HG02938 (cell line): ENCODE measurements around the gene TRPM3.

ENCODE experiments used
- ATAC-seq: cut with Tn5 transposase; IDR thresholded peaks from one replicate; pipeline ENCODE4 v1.9.1; 2021; ENCODE audit warnings: mild to moderate bottlenecking, moderate library complexity; ENCODE audit not compliant: unreplicated experiment

The TRPM3 gene

GRCh38 chr9:70590315-70590677 lies 531.1 kb downstream of the TRPM3 start:
- no peak for ATAC-seq

GRCh38 chr9:70589571-70590314 lies 531.7 kb downstream of the TRPM3 start:
- ATAC-seq: no peak

GRCh38 chr9:70588999-70589398 lies 532.4 kb downstream of the TRPM3 start:
- no peak for ATAC-seq

- ATAC-seq: no peak
Observed at GRCh38 chr9:70588381-70588780, 533.0 kb downstream of the TRPM3 start.

- no peak for ATAC-seq
Observed at GRCh38 chr9:70587201-70587600, 534.2 kb downstream of the TRPM3 start.

GRCh38 chr9:70586476-70586875 lies 534.9 kb downstream of the TRPM3 start:
- ATAC-seq: no peak

- ATAC-seq: no peak
Observed at GRCh38 chr9:70581955-70582350, 539.5 kb downstream of the TRPM3 start.

- ATAC-seq: no peak
Observed at GRCh38 chr9:70581214-70581954, 540.0 kb downstream of the TRPM3 start.

- no peak for ATAC-seq
Observed at GRCh38 chr9:70580606-70581195, 540.7 kb downstream of the TRPM3 start.

GRCh38 chr9:70579686-70580085 lies 541.7 kb downstream of the TRPM3 start:
- ATAC-seq: no peak

GRCh38 chr9:70578720-70579119 lies 542.7 kb downstream of the TRPM3 start:
- no peak for ATAC-seq

- no peak for ATAC-seq
Observed at GRCh38 chr9:70577671-70578070, 543.8 kb downstream of the TRPM3 start.

- ATAC-seq: no peak
Observed at GRCh38 chr9:70576116-70576515, 545.3 kb downstream of the TRPM3 start.

- ATAC-seq: no peak
Observed at GRCh38 chr9:70574151-70574837, 547.1 kb downstream of the TRPM3 start.

GRCh38 chr9:70573308-70573707 lies 548.1 kb downstream of the TRPM3 start:
- ATAC-seq: no peak

- ATAC-seq: no peak
Observed at GRCh38 chr9:70571258-70571657, 550.2 kb downstream of the TRPM3 start.

GRCh38 chr9:70569791-70570190 lies 551.6 kb downstream of the TRPM3 start:
- no peak for ATAC-seq

GRCh38 chr9:70569070-70569772 lies 552.2 kb downstream of the TRPM3 start:
- ATAC-seq: no peak

- ATAC-seq: no peak
Observed at GRCh38 chr9:70567511-70567910, 553.9 kb downstream of the TRPM3 start.

- ATAC-seq: no peak
Observed at GRCh38 chr9:70566751-70567150, 554.7 kb downstream of the TRPM3 start.

GRCh38 chr9:70566066-70566465 lies 555.4 kb downstream of the TRPM3 start:
- no peak for ATAC-seq
